ENCODE measurements around the gene YARS2. TPM values are rescaled to one million over a fixed set of nuclear protein-coding genes. Genes with fewer than 3 reads are reported as not detected.

The YARS2 gene
- total and polyA plus RNA-seq, 2 of the 13 experiments (the other 11 are each of a cell fraction or from before 2014, with no cell fraction given): 17.9 to 39.6 TPM

DNA sequence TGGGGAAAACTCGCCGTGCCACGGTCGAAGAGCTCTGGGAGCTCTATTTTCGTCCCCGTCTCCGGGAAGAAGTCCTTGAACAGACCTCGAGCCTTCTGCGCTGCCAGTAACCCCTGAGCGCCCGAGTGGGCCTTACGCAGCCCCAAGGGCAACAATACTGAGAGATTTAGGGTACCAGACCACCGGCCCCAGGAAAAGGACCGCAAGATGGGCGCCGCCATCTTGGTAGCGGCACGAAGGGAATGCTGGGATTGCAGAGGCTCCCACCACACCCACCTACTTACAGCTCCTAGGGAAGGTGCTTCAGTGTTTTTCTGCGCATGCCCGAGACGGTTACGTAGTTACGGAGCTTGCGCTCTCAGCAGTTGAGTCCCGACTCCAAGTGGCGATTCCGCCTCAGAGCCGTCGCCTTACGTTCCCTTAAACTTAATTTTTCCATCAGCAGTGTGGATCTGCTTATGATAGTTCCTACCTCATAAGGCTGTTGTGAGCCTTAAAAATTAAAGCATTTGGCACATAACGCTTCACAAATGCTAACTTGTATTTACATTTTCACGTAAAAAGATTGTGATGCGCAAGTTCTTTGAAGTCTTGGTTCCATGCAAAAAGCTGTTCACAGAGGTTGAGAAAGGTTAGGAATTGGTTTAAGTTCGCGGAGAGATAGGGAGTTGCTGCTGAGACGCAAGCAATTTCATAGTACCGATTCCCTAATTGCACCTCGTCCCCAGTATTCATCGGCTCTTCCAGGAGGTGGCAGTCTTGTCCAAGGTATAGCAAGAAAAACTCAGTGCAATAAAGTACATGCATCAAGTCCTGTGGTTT, at the start of gene YARS2 (continued):
- no peak for TF ChIP-seq LCORL (IDR thresholded peaks at IDR 0.05)
- TF ChIP-seq LCORL (CRISPR knock-in tag; IDR thresholded peaks at IDR 0.05): no peak; the same call in 1 of the 2 replicates
- peak; percentile 23; the same call in 1 of the 2 replicates for TF ChIP-seq HMGXB3 (CRISPR knock-in tag; IDR thresholded peaks at IDR 0.05; ENCODE audit: borderline replicate concordance)
- TF ChIP-seq, protein P1, sequence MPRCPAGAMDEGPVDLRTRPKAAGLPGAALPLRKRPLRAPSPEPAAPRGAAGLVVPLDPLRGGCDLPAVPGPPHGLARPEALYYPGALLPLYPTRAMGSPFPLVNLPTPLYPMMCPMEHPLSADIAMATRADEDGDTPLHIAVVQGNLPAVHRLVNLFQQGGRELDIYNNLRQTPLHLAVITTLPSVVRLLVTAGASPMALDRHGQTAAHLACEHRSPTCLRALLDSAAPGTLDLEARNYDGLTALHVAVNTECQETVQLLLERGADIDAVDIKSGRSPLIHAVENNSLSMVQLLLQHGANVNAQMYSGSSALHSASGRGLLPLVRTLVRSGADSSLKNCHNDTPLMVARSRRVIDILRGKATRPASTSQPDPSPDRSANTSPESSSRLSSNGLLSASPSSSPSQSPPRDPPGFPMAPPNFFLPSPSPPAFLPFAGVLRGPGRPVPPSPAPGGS (CRISPR knock-in tag; IDR thresholded peaks at IDR 0.05): no peak
- TF ChIP-seq, protein P2, sequence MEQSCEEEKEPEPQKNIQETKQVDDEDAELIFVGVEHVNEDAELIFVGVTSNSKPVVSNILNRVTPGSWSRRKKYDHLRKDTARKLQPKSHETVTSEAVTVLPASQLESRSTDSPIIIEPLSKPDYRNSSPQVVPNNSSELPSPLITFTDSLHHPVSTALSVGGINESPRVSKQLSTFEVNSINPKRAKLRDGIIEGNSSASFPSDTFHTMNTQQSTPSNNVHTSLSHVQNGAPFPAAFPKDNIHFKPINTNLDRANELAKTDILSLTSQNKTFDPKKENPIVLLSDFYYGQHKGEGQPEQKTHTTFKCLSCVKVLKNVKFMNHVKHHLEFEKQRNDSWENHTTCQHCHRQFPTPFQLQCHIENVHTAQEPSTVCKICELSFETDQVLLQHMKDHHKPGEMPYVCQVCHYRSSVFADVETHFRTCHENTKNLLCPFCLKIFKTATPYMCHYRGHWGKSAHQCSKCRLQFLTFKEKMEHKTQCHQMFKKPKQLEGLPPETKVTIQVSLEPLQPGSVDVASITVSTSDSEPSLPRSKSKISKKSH (CRISPR knock-in tag; IDR thresholded peaks at IDR 0.05; ENCODE audit: borderline replicate concordance): no peak
- no peak for TF ChIP-seq FOXM1 (CRISPR knock-in tag; IDR thresholded peaks at IDR 0.05)
- TF ChIP-seq, protein P3, sequence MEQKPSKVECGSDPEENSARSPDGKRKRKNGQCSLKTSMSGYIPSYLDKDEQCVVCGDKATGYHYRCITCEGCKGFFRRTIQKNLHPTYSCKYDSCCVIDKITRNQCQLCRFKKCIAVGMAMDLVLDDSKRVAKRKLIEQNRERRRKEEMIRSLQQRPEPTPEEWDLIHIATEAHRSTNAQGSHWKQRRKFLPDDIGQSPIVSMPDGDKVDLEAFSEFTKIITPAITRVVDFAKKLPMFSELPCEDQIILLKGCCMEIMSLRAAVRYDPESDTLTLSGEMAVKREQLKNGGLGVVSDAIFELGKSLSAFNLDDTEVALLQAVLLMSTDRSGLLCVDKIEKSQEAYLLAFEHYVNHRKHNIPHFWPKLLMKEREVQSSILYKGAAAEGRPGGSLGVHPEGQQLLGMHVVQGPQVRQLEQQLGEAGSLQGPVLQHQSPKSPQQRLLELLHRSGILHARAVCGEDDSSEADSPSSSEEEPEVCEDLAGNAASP (CRISPR knock-in tag; IDR thresholded peaks at IDR 0.05; ENCODE audit: borderline replicate concordance): no peak
- no peak for TF ChIP-seq ZNF18 (CRISPR knock-in tag; IDR thresholded peaks at IDR 0.05; ENCODE audit: insufficient replicate concordance)
- TF ChIP-seq ZNF335 (CRISPR knock-in tag; IDR thresholded peaks at IDR 0.05): peak; percentile 9; the same call in 1 of the 2 replicates
- no peak for TF ChIP-seq MTF1 (CRISPR knock-in tag; IDR thresholded peaks at IDR 0.05)
- TF ChIP-seq ZNF672 (CRISPR knock-in tag; IDR thresholded peaks at IDR 0.05): no peak
- TF ChIP-seq FOXP4 (CRISPR knock-in tag; IDR thresholded peaks at IDR 0.05): no peak
- TF ChIP-seq ZNF510 (CRISPR knock-in tag; IDR thresholded peaks at IDR 0.05; ENCODE audit: low read depth): no peak; the same call in 1 of the 2 replicates

All from HepG2 (cell line).